HG03159 (cell line): ENCODE results near the gene FARP2.
"Not testable (repeated sequence)": the region's sequence is repeated elsewhere in the genome, so short reads cannot be mapped to it uniquely, and the experiment has no call there.

Experiments
- ATAC-seq: cut with Tn5 transposase; IDR thresholded peaks from one replicate; pipeline ENCODE4 v1.9.1; 2021; ENCODE audit warnings: mild to moderate bottlenecking, moderate library complexity; ENCODE audit not compliant: unreplicated experiment

Gene FARP2

DNA sequence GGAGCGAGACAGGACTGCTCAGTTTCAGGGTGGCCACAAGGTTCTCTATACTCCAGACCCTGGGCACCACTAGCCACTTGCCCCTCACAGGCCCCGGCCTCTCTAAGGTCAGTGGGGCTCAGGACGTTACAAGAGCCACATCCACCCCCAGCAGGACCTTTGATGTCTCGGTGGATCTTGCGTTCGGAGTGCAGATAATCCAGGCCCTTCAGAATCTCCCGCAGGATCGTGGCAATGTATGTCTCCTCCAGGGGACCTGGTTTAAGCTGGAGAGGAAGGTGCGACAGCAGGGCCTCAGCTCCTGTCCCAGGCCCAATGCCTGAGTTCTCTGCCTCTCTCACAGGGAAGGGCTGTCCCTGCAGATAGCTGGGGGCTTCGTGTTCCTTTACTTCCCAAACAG is 143.9 kb downstream of the FARP2 start:
- no peak for ATAC-seq

DNA sequence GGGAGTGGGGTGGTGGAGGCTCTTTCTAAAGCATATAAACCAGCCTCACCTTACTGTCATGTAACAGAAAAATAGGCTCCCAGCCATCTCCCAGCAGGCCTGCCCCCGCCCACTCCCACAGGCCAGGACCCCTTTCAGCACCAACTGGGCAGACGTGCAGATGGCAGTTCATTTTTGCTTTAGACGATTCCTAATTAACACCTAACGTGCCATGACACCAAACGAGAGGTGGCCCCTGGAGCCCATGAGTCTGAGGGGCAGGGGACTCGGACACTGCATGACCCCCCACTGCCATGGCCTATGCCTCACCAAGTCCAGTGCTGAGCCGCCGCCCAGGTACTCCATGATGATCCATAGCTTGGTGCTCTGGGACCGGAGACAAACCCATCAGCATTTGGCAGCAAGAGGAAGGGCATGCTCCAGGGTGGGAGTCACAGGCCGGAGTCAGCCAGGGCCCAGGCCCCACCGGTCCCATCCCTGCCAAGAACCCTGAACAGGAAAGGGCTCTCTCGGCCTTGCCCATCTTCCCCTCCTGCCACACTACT is 144.4 kb downstream of the FARP2 start:
- no peak for ATAC-seq

DNA sequence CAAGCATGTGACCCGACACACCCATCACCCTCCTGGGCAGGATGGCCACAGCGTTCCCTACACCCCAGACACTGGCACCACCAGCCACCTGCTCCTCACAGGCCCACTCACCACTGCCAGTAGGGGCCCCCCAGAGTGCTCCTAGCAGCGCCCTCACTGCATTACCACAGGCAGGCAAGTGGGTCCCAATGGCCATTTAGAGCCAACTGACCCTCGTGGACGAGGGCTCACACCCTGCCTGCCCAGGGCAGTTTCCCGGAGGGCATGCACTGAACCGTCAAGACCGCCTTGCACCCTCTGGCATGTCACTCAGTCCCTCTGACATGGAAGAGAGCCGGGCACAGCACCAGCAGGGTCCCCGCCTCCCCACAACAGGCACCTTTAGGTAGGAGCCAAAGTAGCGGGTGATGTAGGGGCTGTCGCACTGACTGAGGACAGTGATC is 145.0 kb downstream of the FARP2 start:
- no peak for ATAC-seq

DNA sequence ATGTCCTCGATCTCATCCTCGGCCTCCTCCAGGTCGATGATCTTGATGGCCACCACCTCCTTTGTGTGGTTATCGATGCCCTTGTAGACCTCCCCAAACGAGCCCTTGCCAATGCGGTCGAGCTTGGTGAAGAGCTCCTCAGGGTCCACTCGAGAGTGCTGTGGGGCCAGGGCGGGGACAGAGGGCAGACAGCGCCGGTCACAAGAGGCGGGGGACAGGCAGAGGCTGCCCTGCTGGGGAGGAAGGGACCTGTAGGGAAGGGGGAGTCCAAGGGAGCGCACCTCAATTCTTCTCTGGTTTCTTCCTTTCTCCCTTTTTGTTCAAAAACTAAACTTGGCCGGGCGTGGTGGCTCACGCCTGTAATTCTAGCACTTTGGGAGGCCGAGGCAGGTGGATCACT is 145.5 kb downstream of the FARP2 start:
- no peak for ATAC-seq

DNA sequence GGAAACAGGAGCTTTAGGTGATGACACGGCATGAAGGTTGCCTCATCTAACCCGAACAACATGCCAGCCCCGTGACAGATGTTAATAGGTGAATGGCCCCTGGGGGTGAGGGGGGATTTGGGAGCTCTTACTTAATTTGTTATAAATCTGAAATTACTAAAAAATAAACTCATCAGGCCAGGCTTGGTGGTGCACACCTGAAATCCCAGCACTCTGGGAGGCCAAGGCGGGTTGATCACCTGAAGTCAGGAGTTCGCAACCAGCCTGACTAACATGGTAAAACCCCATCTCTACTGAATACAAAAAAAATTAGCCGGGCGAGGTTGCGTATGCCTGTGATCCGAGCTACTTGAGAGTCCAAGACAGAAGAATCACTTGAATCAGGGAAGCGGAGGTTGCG is 146.2 kb downstream of the FARP2 start:
- ATAC-seq, result no peak

DNA sequence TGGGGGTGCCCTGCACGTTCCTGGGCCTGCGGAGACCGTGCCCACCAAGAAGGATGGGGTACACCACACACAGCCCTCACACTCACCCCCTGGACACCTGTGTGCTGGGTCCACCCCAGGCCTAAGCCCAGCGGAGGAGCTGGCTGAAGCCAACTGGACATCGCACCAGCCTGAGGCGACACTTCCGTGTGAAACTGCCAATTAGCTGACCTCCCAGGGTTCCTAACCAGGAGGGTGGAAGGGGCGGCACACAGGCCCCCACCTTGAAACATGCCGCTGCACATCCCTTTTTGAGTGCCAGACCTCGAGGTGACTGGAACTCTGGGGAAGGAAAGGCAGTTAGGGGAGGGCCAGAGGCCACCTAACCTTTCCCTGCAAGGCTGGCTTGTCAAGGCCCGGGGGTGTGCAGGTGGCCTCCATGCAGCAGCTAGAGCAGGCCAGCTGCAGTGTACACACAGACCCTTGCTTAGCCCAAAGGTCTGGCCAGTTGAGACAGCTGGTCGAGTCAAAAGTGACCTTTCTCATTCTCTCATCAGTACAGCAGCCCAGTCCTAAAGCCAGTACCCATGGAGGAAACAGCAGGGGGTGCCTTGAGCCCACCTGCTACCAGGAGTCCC is 147.8 kb downstream of the FARP2 start:
- ATAC-seq, result no peak

DNA sequence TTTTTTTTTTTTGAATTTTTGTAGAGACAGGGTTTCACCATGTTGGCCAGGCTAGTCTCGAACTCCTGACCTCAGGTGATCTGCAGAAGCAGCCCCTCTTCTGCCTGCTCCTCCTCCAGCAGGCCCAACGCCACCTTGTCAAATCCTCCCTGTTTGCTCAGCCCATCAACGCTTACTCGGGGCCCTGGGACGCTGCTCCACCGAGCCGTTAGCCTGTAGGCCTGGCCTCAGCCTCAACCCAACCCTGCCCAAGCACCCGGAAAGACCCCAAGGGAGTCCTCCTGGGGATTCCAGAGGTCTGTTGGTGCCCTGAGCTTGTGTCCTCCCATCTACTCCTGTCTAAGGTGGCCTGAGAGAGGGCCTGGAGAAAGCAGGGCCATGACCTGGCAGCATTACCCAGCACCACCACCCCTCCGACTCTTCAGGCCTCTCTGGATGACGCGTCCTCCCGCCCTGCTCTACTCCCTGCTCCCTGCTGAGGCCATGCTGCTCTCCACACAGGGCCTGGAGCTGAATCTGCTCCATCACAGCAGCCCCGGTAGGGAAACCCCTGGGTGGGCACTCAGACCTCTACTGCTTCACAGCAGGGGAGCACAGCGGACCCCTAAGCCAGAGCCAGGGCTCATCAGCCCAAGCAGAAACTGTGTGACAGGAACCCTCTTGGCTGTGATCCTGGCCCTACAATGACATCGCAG is 149.1 kb downstream of the FARP2 start:
- no peak for ATAC-seq

DNA sequence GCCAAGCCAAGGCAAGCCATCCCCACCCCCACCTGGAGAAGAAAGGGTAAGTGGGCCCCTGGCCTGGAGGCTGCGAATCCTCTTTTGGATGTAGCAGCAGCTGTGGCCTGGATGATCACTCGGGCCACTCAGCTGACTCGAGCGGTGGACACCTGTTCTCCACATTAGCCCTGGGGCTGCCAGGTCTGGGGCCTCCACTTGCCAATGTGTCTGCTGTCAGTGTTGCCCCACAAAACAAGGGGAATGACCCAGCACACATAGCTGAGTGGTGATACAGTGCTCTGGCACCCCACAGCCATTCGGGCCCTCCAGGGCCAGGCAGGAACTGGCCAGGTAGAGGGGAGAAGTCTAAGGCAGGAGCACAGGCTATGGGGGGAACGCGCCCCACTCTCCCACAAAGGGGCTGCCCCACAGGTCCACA is 149.7 kb downstream of the FARP2 start:
- ATAC-seq, result no peak

DNA sequence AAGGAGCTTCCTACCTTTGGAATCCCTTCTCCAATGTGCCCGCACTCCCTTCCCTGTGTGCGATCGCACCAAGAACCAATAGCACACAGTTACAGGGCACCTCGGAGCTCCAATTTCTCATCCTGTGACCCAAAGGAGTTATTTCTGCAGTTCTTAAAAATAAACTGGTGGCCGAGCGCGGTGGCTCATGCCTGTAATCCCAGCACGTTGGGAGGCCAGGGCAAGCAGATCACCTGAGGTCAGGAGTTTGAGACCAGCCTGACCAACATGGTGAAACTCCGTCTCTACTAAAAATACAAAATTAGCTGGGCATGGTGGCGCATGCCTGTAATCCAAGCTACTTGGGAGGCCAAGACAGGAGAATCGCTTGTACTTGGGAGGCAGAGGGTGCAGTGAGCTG is 150.2 kb downstream of the FARP2 start:
- ATAC-seq, result not testable (repeated sequence)

DNA sequence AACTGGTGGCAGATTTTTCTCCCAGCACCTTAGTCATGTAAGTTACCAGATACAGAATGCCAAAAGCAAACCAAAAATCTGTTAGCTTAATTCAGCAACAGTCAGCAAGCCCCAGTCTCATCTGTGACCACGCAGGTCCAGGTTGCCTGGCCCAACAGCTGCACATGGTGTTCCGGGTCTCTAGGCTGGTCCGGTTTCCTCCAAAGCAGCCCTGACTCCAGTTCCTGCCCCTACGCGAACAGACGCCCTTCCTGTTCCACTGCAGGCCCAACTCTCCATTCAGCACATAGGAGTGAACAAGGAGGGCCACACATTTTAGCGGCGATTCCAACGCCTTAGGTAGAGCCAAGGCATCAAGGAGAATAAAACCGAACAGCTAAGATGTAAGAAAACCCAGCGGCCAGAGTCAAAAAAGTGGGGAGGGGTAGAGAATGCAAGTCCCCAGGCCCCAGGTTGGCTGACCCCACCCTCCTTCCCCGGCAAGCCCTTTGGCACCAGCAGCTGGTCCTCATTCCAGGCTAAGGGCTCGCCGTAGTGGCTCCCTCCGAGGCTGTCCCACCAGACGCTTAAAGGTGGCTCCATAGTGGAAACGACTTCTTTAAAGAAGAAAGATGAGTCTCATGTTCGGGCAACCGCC is 150.8 kb downstream of the FARP2 start:
- no peak for ATAC-seq

DNA sequence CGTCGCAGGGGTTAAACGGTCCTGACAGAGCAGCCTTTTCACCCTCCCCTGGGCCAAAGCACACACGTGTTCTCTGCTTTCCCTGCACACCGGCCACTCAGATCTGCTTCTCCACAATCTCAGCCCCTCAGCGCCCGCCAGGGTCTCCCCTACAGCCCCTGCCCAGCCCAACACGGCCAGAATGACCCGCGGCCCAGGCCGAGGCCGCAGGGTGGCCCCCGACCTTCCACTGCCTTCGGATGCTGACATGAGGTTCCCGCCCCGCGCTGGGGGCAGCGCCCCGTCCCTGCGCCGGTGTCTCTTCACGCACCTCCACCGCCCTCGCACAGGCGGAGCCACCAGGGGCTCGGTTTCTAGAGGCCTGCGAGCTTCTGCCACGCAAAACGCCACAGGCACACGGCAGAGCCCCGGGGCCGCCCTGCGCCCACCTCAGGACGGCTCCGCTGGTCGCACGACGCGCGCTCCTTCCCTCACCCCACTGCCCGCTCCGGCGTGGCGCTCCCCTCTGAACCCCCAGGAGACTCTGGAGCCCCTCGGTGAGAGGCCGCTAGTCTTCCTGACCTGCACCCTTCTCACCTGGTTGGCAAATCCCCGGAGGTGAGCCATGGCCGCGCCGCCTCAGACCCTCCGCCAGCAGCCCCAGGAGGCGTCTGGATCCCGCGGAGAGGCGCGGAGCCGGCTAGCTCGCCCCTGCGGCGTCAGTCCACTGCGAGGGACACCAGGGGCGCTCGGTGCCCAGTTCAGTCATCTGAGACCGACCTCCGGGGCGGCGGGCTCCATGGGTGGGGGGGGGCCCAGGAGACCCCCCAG is 151.6 kb downstream of the FARP2 start:
- peak; percentile 11 for ATAC-seq

DNA sequence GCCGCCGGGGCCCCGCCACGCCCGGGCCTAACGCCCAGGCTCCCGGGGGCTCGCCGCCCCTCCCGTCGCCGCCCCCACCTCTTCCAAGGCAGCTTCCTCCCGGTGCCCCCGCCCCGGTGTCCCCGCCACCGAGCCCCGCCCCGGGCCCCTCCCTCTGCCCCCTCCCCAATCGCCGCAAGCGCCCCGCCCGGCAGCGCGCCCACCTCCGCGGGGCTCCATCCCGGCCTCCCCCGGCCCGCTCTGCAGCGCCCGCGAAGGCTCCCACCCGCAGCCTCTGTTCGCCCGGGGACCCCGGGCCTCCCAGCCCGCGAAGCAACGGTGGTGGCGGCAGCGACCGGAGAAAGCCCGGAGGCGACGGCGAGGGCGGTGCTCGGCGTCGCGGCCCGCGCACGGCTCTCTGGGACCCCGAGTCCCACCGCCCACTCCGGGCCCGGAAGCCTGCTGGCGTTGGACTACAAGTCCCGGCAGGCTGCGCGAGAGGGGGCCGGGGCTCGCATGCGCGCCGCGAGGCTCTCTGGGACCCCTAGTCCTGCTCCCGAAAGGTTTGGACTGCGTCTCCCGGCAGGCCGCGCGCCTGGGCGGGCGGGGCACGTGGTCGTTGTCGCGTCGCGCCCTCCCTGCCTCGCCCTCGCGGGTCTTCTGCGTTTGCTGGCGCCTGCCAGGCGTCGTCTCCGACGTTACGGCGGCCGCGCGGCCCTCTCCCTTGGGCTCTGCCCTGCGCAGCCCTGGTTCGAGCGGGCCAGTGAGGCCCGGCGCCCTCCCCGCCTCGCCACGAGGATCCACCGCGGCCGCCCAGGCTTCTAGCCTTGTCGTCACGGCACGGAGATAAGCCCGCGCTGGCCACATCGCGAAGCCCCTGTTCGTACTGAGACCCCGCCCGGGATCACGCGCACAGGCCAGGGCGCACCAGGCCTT is 152.4 kb downstream of the FARP2 start, which contains the start of gene STK25:
Gene STK25 (minus strand): TSS at position 345 of the 915 bp plus-strand sequence. CDS start 549 bp downstream, outside the sequence.
- ATAC-seq, result peak; percentile 88

DNA sequence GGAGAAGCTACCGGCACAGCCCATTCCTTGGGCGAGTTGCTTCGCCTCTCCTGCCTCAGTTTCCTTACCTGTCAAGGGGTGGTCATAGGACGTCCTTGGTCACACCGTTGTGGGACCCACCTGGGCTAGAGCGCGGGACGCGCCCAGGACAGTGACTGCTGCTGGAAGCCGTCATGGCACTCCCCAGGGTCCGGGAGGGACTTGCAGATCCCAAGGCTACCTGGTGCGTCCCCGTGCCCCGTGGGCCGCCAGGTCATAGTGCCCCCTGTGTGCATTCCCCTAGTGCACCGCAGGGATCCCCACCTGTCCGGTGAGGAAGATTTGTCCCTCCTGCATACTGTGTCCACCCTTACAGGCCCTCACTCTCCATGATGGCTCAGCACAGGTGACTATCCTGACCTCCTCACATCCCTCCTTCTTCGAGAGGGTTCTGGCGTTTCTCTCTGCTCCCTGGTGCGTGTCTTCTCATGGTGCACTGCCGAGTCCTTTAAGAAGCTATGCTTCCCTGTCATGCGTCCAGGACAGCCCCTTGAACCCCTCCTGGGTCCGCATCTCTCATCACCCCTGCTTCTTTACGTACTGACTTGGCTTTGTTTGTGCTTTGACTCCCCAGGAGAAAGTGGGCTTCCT is 153.2 kb downstream of the FARP2 start:
- no peak for ATAC-seq

DNA sequence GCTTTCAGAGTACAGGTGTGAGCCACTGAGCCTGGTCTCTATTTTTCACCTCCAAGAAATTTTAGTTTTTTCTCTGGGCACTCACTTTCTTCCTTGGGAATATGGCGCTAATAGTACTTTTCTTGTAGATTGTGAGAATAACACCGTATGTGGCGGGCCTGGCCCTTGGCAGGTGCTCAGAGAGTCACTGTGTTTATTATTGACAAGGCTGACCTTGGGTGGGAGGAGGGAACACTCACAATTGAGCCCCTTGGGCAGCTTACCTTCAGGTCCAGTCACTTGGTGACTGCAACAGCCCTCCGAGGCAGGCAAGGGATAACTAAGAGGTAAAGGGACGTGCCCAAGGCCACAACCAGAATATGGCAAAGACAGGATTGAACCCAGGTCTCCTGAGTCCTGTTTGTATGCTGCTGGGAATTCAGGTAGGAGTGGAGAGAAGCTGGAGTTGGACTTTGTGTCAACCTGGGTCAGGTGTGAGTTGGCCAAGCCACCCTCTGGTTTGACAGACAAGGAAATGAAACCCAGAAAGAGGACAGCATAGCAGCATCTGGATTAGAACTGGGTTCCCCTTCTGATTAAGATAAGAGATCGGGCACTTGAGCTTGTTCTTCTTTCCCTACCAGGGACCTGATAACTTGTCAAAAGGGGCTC is 155.1 kb downstream of the FARP2 start:
- no peak for ATAC-seq

DNA sequence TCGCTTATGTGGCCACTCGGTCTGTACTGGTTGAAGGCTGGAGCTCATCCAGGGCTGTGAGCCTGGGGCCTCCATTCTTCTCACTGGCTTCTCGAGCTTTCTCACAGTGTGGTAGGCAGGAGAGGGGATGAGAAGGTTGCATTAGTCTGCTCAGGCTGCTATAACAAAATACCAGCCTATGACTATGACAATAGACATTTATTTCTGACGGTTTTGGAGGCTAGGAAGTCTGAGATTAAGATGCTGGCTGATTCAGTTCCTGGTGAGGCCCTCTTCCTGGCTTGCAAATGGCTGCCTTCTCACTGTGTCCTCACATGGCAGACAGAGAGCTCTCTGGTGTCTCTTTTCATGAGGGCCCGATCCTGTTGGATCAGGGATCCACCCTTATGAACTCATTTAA is 158.5 kb downstream of the FARP2 start:
- ATAC-seq, result no peak

DNA sequence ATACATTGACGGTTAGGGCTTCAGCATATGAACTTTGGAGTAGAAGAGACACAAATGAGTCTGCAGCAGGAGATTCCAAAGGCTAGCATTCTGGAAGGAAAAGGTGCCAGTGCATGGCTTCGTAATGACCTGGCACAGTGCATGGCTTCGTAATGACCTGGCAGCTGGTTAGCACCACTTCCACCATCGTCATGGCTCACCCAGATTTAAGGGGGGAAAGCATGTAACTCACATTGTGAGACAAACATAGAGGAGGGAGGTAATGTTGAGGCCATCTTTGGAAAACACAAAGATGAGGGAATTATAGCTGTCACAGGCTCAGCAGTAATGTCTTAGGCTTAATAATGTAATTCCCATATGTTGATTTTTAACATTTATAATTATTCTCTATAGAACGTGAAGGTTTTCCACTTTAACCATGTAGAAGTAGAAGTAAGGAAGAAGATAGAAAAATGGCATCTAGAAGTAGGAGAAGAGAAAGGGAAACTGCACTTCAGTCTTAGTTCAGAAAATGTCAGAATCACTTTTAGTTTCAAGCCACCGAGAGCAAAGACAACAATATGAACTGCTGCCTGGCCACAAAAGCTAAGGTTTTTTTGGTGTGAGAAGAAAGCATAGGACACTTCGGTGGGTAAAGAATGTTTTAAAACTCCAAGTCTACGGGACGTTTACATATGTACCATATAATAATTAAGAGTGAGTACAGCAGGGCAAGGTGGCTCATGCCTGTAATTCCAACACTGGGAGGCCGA is 159.1 kb downstream of the FARP2 start:
- peak; percentile 63 for ATAC-seq

DNA sequence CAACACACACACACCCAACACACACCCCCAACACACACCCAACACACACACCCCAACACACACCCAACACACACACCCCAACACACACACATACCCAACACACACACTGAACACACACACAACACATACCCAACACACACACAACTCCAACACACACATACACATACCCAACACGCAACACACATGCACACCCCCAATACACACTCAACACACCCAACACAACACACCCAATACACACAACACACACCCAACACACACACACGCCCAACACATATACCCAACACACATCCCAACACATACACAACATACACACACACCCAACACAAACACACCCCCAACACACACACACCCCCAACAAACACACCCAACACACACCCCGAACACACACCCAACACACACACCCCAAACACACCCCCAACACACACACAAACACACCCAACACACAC is 160.5 kb downstream of the FARP2 start:
- no peak for ATAC-seq

DNA sequence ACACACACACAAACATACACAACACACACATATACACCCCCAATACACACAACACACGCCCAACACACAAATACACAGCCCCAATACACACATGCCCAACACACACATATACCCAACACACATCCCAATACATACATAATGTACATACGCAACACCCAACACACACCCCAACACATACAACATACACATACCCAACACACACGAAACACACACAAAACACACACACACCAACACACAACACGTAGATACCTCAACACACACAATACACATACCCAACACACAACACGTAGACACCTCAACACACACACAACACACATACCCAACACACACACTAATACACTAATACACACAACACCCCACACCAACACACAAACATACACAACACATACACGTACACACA is 161.2 kb downstream of the FARP2 start:
- no peak for ATAC-seq
